Esophagus muscularis mucosa (tissue), 4 donors: ENCODE data around the gene TRAPPC14.
"Not testable (repeated sequence)": the region's sequence is repeated elsewhere in the genome, so short reads cannot be mapped to it uniquely, and the experiment has no call there.

Experiments
- CTCF ChIP-seq, 3 experiments: fragments of 200-600 bp in 2 of 3; fragments of 450-650 bp in 1 of 3; sonication (generic) in 2 of 3; IDR thresholded peaks; one replicate each; pipeline ENCODE4 v1.5.1; 2017 to 2019; ENCODE audit warnings: antibody characterized with exemption in 3 of 3, mild to moderate bottlenecking in 2 of 3, moderate library complexity in 1 of 3
- EP300 ChIP-seq: sonication (generic); formaldehyde crosslinking; IDR thresholded peaks from one replicate; pipeline ENCODE4 v1.6.1; 2017; ENCODE audit warnings: antibody characterized with exemption
- POLR2A ChIP-seq: fragments of 450-650 bp; IDR thresholded peaks from one replicate; pipeline ENCODE4 v1.6.1; 2017; ENCODE audit warnings: antibody characterized with exemption, moderate library complexity, mild to moderate bottlenecking, low read depth
- POLR2AphosphoS5 ChIP-seq, 2 donors: sonication (generic); formaldehyde crosslinking; IDR thresholded peaks; one replicate each; pipeline ENCODE4 v1.6.1; 2017; ENCODE audit warnings: antibody characterized with exemption in 2 of 2

- TF ChIP-seq CTCF (IDR thresholded peaks at IDR 0.05); POLR2A; EP300; POLR2AphosphoS5 (IDR thresholded peaks at IDR 0.05): not testable (repeated sequence)
These were observed 33.8 kb upstream of the TRAPPC14 start for GRCh38 chr7:100192281-100192862.
